Liver (tissue), 9 donors: Measurements from ENCODE around the gene SCNN1B. TPM values are rescaled to one million over a fixed set of nuclear protein-coding genes. Genes with fewer than 3 reads are reported as not detected.

Source experiments
- DNase-seq: peaks from one replicate; pipeline ENCODE4 v3.0.0-alpha.2; 2017; ENCODE audit warnings: low spot score
- H3K27ac ChIP-seq, 2 donors: one replicate each; pipeline ENCODE4 v1.7.0; 2013; ENCODE audit warnings: inconsistent platforms in 2 of 2, low read length in 2 of 2, control low read depth in 1 of 2, low read depth in 1 of 2, mild to moderate bottlenecking in 1 of 2
- H3K27me3 ChIP-seq, 4 donors: one replicate each; pipeline versions ENCODE4 v1.6.1 to v1.7.0; 2013; ENCODE audit warnings: low read length in 3 of 4, inconsistent platforms in 1 of 4, mild to moderate bottlenecking in 1 of 4, moderate library complexity in 1 of 4; ENCODE audit not compliant: control insufficient read depth in 4 of 4, insufficient read depth in 4 of 4
- H3K36me3 ChIP-seq, 4 donors: one replicate each; pipeline versions ENCODE4 v1.6.1 to v1.7.0; 2013; ENCODE audit warnings: low read length in 3 of 4, mild to moderate bottlenecking in 3 of 4, low read depth in 1 of 4, moderate library complexity in 1 of 4; ENCODE audit not compliant: control insufficient read depth in 4 of 4, insufficient read depth in 3 of 4
- H3K4me1 ChIP-seq, 4 donors: one replicate each; pipeline versions ENCODE4 v1.6.1 to v1.7.0; 2013; ENCODE audit warnings: low read length in 3 of 4, mild to moderate bottlenecking in 3 of 4, moderate library complexity in 1 of 4; ENCODE audit not compliant: control insufficient read depth in 4 of 4, insufficient read depth in 4 of 4
- H3K4me3 ChIP-seq, 3 donors: one replicate each; pipeline versions ENCODE4 v1.6.1 to v1.7.0; 2013; ENCODE audit warnings: low read length in 3 of 3, control low read depth in 1 of 3, low read depth in 1 of 3, mild to moderate bottlenecking in 1 of 3
- H3K9ac ChIP-seq, 2 donors: one replicate each; pipeline ENCODE4 v1.7.0; 2013; ENCODE audit warnings: low read length in 2 of 2, mild to moderate bottlenecking in 2 of 2, moderate library complexity in 2 of 2, control low read depth in 1 of 2, low read depth in 1 of 2
- H3K9me3 ChIP-seq, 4 donors: one replicate each; pipeline versions ENCODE4 v1.6.1 to v1.7.0; 2013; ENCODE audit warnings: low read length in 3 of 4; ENCODE audit not compliant: control insufficient read depth in 4 of 4
- CTCF ChIP-seq: fragments of 150-350 bp; IDR thresholded peaks from 2 replicates; pipeline ENCODE4 v1.5.1; 2017; ENCODE audit warnings: improper control_type of control experiment, low read depth, low read length; ENCODE audit not compliant: missing input control
- EGR1 ChIP-seq, 2 donors: IDR thresholded peaks; 2 replicates each; pipeline ENCODE4 v1.6.1; 2016 to 2018; ENCODE audit warnings: antibody characterized with exemption in 2 of 2, low read depth in 2 of 2
- FOXA1 ChIP-seq: IDR thresholded peaks from 2 replicates; pipeline ENCODE4 v1.6.1; 2016; ENCODE audit warnings: antibody characterized with exemption
- FOXA2 ChIP-seq: IDR thresholded peaks from 2 replicates; pipeline ENCODE4 v1.6.1; 2016; ENCODE audit warnings: antibody characterized with exemption
- GABPA ChIP-seq, 2 donors: IDR thresholded peaks in 1 of 2; conservative IDR thresholded peaks in 1 of 2; 2 replicates each; pipeline ENCODE4 v1.6.1; 2016; ENCODE audit warnings: antibody characterized with exemption in 2 of 2, mild to moderate bottlenecking in 1 of 2, moderate library complexity in 1 of 2
- HNF4A ChIP-seq, 2 donors: conservative IDR thresholded peaks; 2 replicates each; pipeline ENCODE4 v1.6.1; 2016; ENCODE audit warnings: antibody characterized with exemption in 2 of 2, mild to moderate bottlenecking in 2 of 2
- JUND ChIP-seq, 2 donors: IDR thresholded peaks; 2 replicates each; pipeline ENCODE4 v1.6.1; 2016; ENCODE audit warnings: antibody characterized with exemption in 2 of 2
- NR2F2 ChIP-seq: IDR thresholded peaks from 2 replicates; pipeline ENCODE4 v1.6.1; 2016; ENCODE audit warnings: antibody characterized with exemption
- RXRA ChIP-seq, 2 donors: IDR thresholded peaks; 2 replicates each; pipeline ENCODE4 v1.6.1; 2017 to 2018; ENCODE audit warnings: antibody characterized with exemption in 2 of 2, mild to moderate bottlenecking in 1 of 2
- SP1 ChIP-seq: IDR thresholded peaks from 2 replicates; pipeline ENCODE4 v1.6.1; 2018; ENCODE audit warnings: antibody characterized with exemption, mild to moderate bottlenecking
- TAF1 ChIP-seq: conservative IDR thresholded peaks from 2 replicates; pipeline ENCODE4 v1.6.1; 2016; ENCODE audit warnings: antibody characterized with exemption, mild to moderate bottlenecking
- YY1 ChIP-seq: IDR thresholded peaks from 2 replicates; pipeline ENCODE4 v1.6.1; 2016; ENCODE audit warnings: antibody characterized with exemption, mild to moderate bottlenecking
- WGBS: extraction: QIAGEN DNeasy Blood & Tissue Kit; methylation state at CpG from one replicate; pipeline ENCODE4 v1.1.7; 2013; 5-methylcytosine and 5-hydroxymethylcytosine counted together
- polyA plus RNA-seq, 2 donors: library from polyadenylated mRNA; stranded (reverse) in 1 of 2; unstranded in 1 of 2; fragments of 200-250 nt in 1 of 2; fragments of >200 nt in 1 of 2; fragmentation: Nextera tagmentation in 1 of 2; extraction: Ambion mirVana in 1 of 2; gene quantifications; one replicate each; pipeline versions ENCODE4 v1.2.1 to v1.2.3, GENCODE V29; 2013 to 2015
- total RNA-seq, 2 donors: library from RNA; depleted of rRNA; stranded (reverse); fragments of >200 nt; gene quantifications; one replicate each; pipeline ENCODE4 v1.2.3, GENCODE V29; 2014
- TF ChIP-seq, protein P1 (sequence below): IDR thresholded peaks from 2 replicates; pipeline ENCODE4 v1.6.1; 2016; ENCODE audit warnings: antibody characterized with exemption
- TF ChIP-seq, protein P2 (sequence below): IDR thresholded peaks from 2 replicates; pipeline ENCODE4 v1.6.1; 2016; ENCODE audit warnings: antibody characterized with exemption
- TF ChIP-seq, protein P3 (sequence below): IDR thresholded peaks from 2 replicates; pipeline ENCODE4 v1.6.1; 2016; ENCODE audit warnings: antibody characterized with exemption
- TF ChIP-seq, protein P4 (sequence below): IDR thresholded peaks from 2 replicates; pipeline ENCODE4 v1.6.1; 2016; ENCODE audit warnings: antibody characterized with exemption, mild to moderate bottlenecking
- donor health status: healthy.
- donor health status: healthy.
- donor health status: healthy.
- donor health status: healthy.
- donor health status: healthy.

The SCNN1B gene
- total and polyA plus RNA-seq, 4 donors: 0.08 to 0.17 (median 0.14) TPM; not detected in 1

DNA sequence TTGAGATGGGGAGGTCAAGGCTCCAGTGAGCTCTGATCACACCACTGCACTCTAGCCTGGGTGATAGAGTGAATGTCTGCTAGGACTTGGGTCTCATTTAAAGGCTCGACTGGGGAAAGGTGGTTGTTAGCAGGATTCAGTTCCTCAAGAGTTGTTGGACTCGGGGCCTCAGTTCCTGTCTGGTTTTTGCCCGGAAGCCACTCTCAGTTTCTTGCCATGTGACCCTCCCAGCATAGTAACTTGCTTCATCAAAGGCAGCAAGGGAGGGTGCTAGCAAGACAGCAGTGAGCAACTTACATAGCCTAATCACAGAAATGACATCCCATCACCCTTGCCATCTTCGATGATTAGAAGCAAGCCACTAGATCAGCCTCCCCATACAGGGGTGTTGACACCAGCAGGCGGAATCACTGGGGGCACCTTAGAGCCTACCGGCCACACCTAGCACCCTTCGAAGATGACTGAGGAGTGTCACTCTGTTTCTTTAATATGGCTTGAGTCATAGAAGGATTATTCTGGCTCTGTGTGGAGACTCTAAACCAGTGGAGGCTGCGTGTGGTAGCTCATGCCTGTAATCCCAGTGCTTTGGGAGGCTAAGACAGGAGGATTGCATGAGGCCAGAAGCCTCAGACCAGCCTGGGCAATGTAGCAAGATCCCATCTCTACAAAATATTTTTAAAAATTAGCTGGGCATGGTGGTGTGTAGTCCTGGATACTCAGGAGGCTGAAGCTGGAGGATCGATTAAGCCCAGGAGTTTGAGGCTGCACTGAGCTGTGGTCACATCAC lies 13.2 kb upstream of the SCNN1B start:
- no peak for DNase-seq
- Histone ChIP-seq H3K27ac (no peak overlapping the region), H3K27me3 (peaks cover 0 to 4% (median 0%) of the 10 kb centered on the region in 4 donors), H3K4me1 (no peaks in the 10 kb centered on the region), H3K36me3 (no peaks in the 10 kb centered on the region), H3K4me3 (no peak overlapping the region), H3K9me3 (no peaks in the 10 kb centered on the region), H3K9ac (no peak overlapping the region)
- 77% methylated on average over 9 of the region's 9 CpGs for WGBS
- TF ChIP-seq HNF4A (conservative IDR thresholded peaks at IDR 0.05): no peak
- TF ChIP-seq, protein P1, sequence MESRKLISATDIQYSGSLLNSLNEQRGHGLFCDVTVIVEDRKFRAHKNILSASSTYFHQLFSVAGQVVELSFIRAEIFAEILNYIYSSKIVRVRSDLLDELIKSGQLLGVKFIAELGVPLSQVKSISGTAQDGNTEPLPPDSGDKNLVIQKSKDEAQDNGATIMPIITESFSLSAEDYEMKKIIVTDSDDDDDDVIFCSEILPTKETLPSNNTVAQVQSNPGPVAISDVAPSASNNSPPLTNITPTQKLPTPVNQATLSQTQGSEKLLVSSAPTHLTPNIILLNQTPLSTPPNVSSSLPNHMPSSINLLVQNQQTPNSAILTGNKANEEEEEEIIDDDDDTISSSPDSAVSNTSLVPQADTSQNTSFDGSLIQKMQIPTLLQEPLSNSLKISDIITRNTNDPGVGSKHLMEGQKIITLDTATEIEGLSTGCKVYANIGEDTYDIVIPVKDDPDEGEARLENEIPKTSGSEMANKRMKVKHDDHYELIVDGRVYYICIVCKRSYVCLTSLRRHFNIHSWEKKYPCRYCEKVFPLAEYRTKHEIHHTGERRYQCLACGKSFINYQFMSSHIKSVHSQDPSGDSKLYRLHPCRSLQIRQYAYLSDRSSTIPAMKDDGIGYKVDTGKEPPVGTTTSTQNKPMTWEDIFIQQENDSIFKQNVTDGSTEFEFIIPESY: no peak
- no peak for TF ChIP-seq TAF1
- TF ChIP-seq GABPA (IDR thresholded peaks at IDR 0.05 in 1 of 2, conservative IDR thresholded peaks at IDR 0.05 in 1 of 2): no peak
- TF ChIP-seq EGR1 (IDR thresholded peaks at IDR 0.05; ENCODE audit: low read depth in 2 of 2): no peak
- no peak for TF ChIP-seq RXRA (IDR thresholded peaks at IDR 0.05)
- TF ChIP-seq, protein P2, sequence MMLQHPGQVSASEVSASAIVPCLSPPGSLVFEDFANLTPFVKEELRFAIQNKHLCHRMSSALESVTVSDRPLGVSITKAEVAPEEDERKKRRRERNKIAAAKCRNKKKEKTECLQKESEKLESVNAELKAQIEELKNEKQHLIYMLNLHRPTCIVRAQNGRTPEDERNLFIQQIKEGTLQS: no peak
- no peak for TF ChIP-seq FOXA2
- TF ChIP-seq JUND (IDR thresholded peaks at IDR 0.05): no peak
- TF ChIP-seq NR2F2: no peak
- TF ChIP-seq, protein P3, sequence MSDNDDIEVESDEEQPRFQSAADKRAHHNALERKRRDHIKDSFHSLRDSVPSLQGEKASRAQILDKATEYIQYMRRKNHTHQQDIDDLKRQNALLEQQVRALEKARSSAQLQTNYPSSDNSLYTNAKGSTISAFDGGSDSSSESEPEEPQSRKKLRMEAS: no peak
- no peak for TF ChIP-seq SP1
- no peak for TF ChIP-seq CTCF

DNA sequence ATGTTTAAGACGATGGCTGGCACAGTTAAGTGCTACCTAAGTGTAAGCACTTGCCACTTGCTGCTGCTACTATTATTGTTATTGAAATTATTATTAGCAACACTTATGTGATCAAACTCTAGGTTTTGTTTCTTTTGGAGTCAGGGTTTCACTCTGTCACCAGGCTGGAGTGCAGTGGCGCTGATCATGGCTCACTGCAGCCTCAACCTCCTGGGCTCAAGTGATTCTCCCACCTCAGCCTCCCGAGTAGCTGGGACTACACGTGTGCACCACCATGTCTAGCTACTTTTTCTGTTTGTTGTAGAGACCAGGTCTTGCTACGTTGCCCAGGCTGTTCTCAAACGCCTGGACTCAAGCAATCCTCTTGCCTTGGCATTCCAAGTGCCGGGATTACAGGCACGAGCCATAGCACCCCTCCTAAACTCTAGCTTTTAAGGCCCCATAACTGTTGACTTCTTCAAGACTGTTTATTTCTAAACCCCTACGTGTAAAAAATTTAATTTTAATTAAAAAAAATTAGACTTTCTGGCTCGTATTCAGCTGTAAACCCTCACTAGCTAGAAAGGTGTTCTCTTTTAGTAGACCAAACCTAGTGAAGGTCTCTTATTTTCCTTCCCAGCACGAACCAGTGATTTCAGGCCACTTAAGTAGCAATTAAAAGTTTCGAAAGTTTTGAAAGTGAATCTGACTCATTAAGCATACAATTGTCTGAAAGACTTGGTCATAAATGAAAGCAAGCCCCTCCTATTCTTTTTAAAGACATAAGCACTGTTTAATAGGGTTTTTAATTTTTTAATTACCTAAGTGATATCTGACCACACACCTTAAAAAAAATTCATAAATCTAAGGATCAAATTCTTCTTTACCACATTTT lies 11.7 kb upstream of the SCNN1B start:
- TF ChIP-seq, protein P4, sequence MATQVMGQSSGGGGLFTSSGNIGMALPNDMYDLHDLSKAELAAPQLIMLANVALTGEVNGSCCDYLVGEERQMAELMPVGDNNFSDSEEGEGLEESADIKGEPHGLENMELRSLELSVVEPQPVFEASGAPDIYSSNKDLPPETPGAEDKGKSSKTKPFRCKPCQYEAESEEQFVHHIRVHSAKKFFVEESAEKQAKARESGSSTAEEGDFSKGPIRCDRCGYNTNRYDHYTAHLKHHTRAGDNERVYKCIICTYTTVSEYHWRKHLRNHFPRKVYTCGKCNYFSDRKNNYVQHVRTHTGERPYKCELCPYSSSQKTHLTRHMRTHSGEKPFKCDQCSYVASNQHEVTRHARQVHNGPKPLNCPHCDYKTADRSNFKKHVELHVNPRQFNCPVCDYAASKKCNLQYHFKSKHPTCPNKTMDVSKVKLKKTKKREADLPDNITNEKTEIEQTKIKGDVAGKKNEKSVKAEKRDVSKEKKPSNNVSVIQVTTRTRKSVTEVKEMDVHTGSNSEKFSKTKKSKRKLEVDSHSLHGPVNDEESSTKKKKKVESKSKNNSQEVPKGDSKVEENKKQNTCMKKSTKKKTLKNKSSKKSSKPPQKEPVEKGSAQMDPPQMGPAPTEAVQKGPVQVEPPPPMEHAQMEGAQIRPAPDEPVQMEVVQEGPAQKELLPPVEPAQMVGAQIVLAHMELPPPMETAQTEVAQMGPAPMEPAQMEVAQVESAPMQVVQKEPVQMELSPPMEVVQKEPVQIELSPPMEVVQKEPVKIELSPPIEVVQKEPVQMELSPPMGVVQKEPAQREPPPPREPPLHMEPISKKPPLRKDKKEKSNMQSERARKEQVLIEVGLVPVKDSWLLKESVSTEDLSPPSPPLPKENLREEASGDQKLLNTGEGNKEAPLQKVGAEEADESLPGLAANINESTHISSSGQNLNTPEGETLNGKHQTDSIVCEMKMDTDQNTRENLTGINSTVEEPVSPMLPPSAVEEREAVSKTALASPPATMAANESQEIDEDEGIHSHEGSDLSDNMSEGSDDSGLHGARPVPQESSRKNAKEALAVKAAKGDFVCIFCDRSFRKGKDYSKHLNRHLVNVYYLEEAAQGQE: no peak
- no peak for TF ChIP-seq TAF1
- no peak for TF ChIP-seq YY1
- no peak for TF ChIP-seq FOXA1
- TF ChIP-seq, protein P3: no peak
- TF ChIP-seq, protein P2: no peak
- no peaks in the 10 kb centered on the region for H3K36me3 ChIP-seq
- no peak for DNase-seq
- H3K4me1 ChIP-seq: no peaks in the 10 kb centered on the region
- no peak overlapping the region for H3K27ac ChIP-seq
- no peak overlapping the region for H3K4me3 ChIP-seq
- WGBS: 72% methylated on average over 12 of the region's 12 CpGs
- H3K9me3 ChIP-seq: no peaks in the 10 kb centered on the region
- no peak overlapping the region for H3K9ac ChIP-seq
- peaks cover 0 to 4% (median 0%) of the 10 kb centered on the region in 4 donors for H3K27me3 ChIP-seq
